Stimulated activated naive B cell treated with anti-CD40 and anti-IgM and Interleukin-4, amounts not matched to agents 10 μg/mL and 1 μg/mL and 100 μg/mL, for 72 hours (primary cell): ENCODE results near the gene SMIM13.

ENCODE experiments used
- ATAC-seq, 2 donors: fragments of 150-1000 bp; cut with Tn5 transposase; replicated peaks; 2 replicates each; pipeline ENCODE4 v1.10.0; 2021; ENCODE audit warnings: moderate library complexity in 1 of 2
- DNase-seq: peaks from one replicate; pipeline ENCODE4 v3.0.0; 2021
- H3K27ac Mint-ChIP-seq: one replicate; pipeline ENCODE4 v1.8.0; 2022; ENCODE audit warnings: mild to moderate bottlenecking, mixed read lengths
- H3K27me3 Mint-ChIP-seq, 2 donors: one replicate each; pipeline ENCODE4 v1.8.0; 2022; ENCODE audit warnings: mixed read lengths in 2 of 2
- H3K36me3 Mint-ChIP-seq, 2 donors: one replicate each; pipeline ENCODE4 v1.8.0; 2022; ENCODE audit warnings: mixed read lengths in 2 of 2, mild to moderate bottlenecking in 1 of 2
- H3K4me1 Mint-ChIP-seq, 2 donors: one replicate each; pipeline ENCODE4 v1.8.0; 2022; ENCODE audit warnings: mixed read lengths in 2 of 2, mild to moderate bottlenecking in 1 of 2
- H3K4me3 Mint-ChIP-seq, 2 donors: one replicate each; pipeline ENCODE4 v1.8.0; 2022; ENCODE audit warnings: mild to moderate bottlenecking in 2 of 2, mixed read lengths in 2 of 2, moderate library complexity in 1 of 2
- H3K9me3 Mint-ChIP-seq, 2 donors: one replicate each; pipeline ENCODE4 v1.8.0; 2022; ENCODE audit warnings: mixed read lengths in 2 of 2, mild to moderate bottlenecking in 1 of 2

The SMIM13 gene

GRCh38 chr6:11187301-11187700 lies 93.7 kb downstream of the SMIM13 start:
- no peaks in the 10 kb centered on the region for H3K9me3 Mint-ChIP-seq
- peaks cover 54 to 71% of the 10 kb centered on the region in 2 donors for H3K36me3 Mint-ChIP-seq
- H3K27me3 Mint-ChIP-seq = no peaks in the 10 kb centered on the region
- ATAC-seq (no peak), DNase-seq (no peak)
- H3K27ac Mint-ChIP-seq = no peak overlapping the region
- no peak overlapping the region for H3K4me3 Mint-ChIP-seq
- peaks cover 0 to 1% of the 10 kb centered on the region in 2 donors for H3K4me1 Mint-ChIP-seq
